GM23338 (cell line): Measurements from ENCODE around the gene SLC37A2. TPM values are rescaled to one million over a fixed set of nuclear protein-coding genes. Genes with fewer than 3 reads are reported as not detected.

Experiments
- ATAC-seq: fragments of 200-7000 bp; cut with Tn5 transposase; 3 replicates; pipeline ENCODE4 v1.9.1; 2020
- DNase-seq: peaks from one replicate; pipeline ENCODE4 v3.0.0-alpha.2; 2015; ENCODE audit warnings: low spot score
- H2AFZ ChIP-seq: fragments of 200-600 bp; sonication (generic); 2 replicates; pipeline ENCODE4 v1.8.0; 2016; ENCODE audit warnings: antibody characterized with exemption, mild to moderate bottlenecking, moderate library complexity
- H3F3A ChIP-seq: fragments of 200-600 bp; sonication (generic); replicated peaks from 2 replicates; pipeline ENCODE4 v1.8.0; 2017; ENCODE audit warnings: antibody characterized with exemption, mixed run types, low read depth
- H3K27ac ChIP-seq: fragments of 200-600 bp; sonication (generic); 2 replicates; pipeline ENCODE4 v1.6.1; 2016; ENCODE audit warnings: low read depth
- H3K27me3 ChIP-seq: fragments of 200-600 bp; sonication (generic); 2 replicates; pipeline ENCODE4 v1.8.0; 2016; ENCODE audit warnings: mild to moderate bottlenecking, mixed run types, moderate library complexity; ENCODE audit not compliant: insufficient read depth
- H3K36me3 ChIP-seq: fragments of 200-600 bp; sonication (generic); 2 replicates; pipeline ENCODE4 v1.8.0; 2016; ENCODE audit warnings: mild to moderate bottlenecking; ENCODE audit not compliant: insufficient read depth
- H3K4me1 ChIP-seq: fragments of 200-600 bp; sonication (generic); 2 replicates; pipeline ENCODE4 v1.8.0; 2016; ENCODE audit warnings: mild to moderate bottlenecking, moderate library complexity; ENCODE audit not compliant: insufficient read depth
- H3K4me2 ChIP-seq: fragments of 200-600 bp; sonication (generic); 2 replicates; pipeline ENCODE4 v1.7.1; 2017; ENCODE audit warnings: mixed run types
- H3K4me3 ChIP-seq: fragments of 200-600 bp; sonication (generic); 2 replicates; pipeline ENCODE4 v1.6.1; 2016; ENCODE audit warnings: mixed run types
- H3K79me2 ChIP-seq: fragments of 200-600 bp; sonication (generic); replicated peaks from 2 replicates; pipeline ENCODE4 v1.8.0; 2017; ENCODE audit warnings: mild to moderate bottlenecking; ENCODE audit not compliant: insufficient read depth
- H3K9me2 ChIP-seq: fragments of 200-600 bp; sonication (generic); 2 replicates; pipeline ENCODE4 v1.8.0; 2017; ENCODE audit not compliant: insufficient read depth
- H4K20me1 ChIP-seq: fragments of 200-600 bp; sonication (generic); replicated peaks from 2 replicates; pipeline ENCODE4 v1.8.0; 2017; ENCODE audit warnings: mild to moderate bottlenecking; ENCODE audit not compliant: insufficient read depth
- H3K27ac Mint-ChIP-seq: 2 replicates; pipeline ENCODE4 v1.8.0; 2020; ENCODE audit warnings: inconsistent platforms, mild to moderate bottlenecking, moderate library complexity, mixed read lengths
- H3K27me3 Mint-ChIP-seq: 3 replicates; pipeline ENCODE4 v1.8.0; 2022; ENCODE audit warnings: low read depth, mild to moderate bottlenecking, moderate library complexity, mixed read lengths, inconsistent platforms; ENCODE audit not compliant: insufficient read depth, poor library complexity
- H3K36me3 Mint-ChIP-seq: 3 replicates; pipeline ENCODE4 v1.8.0; 2021; ENCODE audit warnings: low read depth, mild to moderate bottlenecking, inconsistent platforms, moderate library complexity, mixed read lengths
- H3K4me1 Mint-ChIP-seq: 3 replicates; pipeline ENCODE4 v1.8.0; 2020; ENCODE audit warnings: mild to moderate bottlenecking, inconsistent platforms, mixed read lengths
- H3K4me3 Mint-ChIP-seq: 3 replicates; pipeline ENCODE4 v1.8.0; 2021; ENCODE audit warnings: moderate library complexity, mild to moderate bottlenecking, inconsistent platforms, mixed read lengths
- H3K9me3 Mint-ChIP-seq: 3 replicates; pipeline ENCODE4 v1.8.0; 2020; ENCODE audit warnings: moderate library complexity, mild to moderate bottlenecking, inconsistent platforms, mixed read lengths
- CREB1 ChIP-seq: fragments of 250-450 bp; sonication (Bioruptor Pico); IDR thresholded peaks from 2 replicates; pipeline ENCODE4 v1.5.0; 2020; ENCODE audit warnings: low read depth, mild to moderate bottlenecking, moderate library complexity
- CTCF ChIP-seq, 2 experiments: fragments of 200-600 bp in 1 of 2; sonication (generic) in 1 of 2; conservative IDR thresholded peaks; 2 replicates each; pipeline versions ENCODE4 v1.5.1 to v1.6.1; 2016 to 2017; ENCODE audit warnings: antibody characterized with exemption in 2 of 2, low read depth in 2 of 2, mild to moderate bottlenecking in 2 of 2, moderate library complexity in 1 of 2
- ETS1 ChIP-seq: IDR thresholded peaks from 2 replicates; pipeline ENCODE4 v1.6.1; 2016; ENCODE audit warnings: antibody characterized with exemption
- EZH2phosphoT487 ChIP-seq: fragments of 200-600 bp; sonication (generic); IDR thresholded peaks from one replicate; pipeline ENCODE4 v1.8.1; 2018; ENCODE audit warnings: antibody characterized with exemption; ENCODE audit not compliant: unreplicated experiment
- JUNB ChIP-seq: IDR thresholded peaks from one replicate; pipeline ENCODE4 v1.6.1; 2016; ENCODE audit warnings: antibody characterized with exemption; ENCODE audit not compliant: unreplicated experiment
- ZNF331 ChIP-seq: fragments of 250-450 bp; sonication (Bioruptor Pico); IDR thresholded peaks from 2 replicates; pipeline ENCODE4 v1.5.0; 2020; ENCODE audit warnings: low read depth, mild to moderate bottlenecking, moderate library complexity
- ZNF462 ChIP-seq: fragments of 250-450 bp; sonication (Bioruptor Pico); IDR thresholded peaks from 2 replicates; pipeline ENCODE4 v1.5.0; 2020; ENCODE audit warnings: mild to moderate bottlenecking, moderate library complexity
- polyA plus RNA-seq: library from polyadenylated mRNA; unstranded; fragments of >200 nt; fragmentation: Nextera tagmentation; extraction: Ambion mirVana; gene quantifications from 2 replicates; pipeline ENCODE4 v1.2.1, GENCODE V29; 2016
- total RNA-seq: library from RNA; depleted of rRNA; stranded (reverse); fragments of >200 nt; shearing (Covaris generic); gene quantifications from 2 replicates; pipeline ENCODE4 v1.2.3, GENCODE V29; 2014
- TF ChIP-seq, protein P1 (sequence below): IDR thresholded peaks from one replicate; pipeline ENCODE4 v1.6.1; 2018; ENCODE audit warnings: antibody characterized with exemption; ENCODE audit not compliant: unreplicated experiment

SLC37A2 gene
- total and polyA plus RNA-seq, 2 experiments from 2014 or later = 0.40 to 1.6 TPM

- TF ChIP-seq JUNB (no peak), EZH2phosphoT487 (no peak), CTCF (conservative IDR thresholded peaks at IDR 0.05; ENCODE audit: low read depth in 2 of 2) (no peak), ZNF462 (CRISPR knock-in tag) (no peak)
Observed at GRCh38 chr11:125036933-125037332, 26.2 kb upstream of the SLC37A2 start (continued).

DNA sequence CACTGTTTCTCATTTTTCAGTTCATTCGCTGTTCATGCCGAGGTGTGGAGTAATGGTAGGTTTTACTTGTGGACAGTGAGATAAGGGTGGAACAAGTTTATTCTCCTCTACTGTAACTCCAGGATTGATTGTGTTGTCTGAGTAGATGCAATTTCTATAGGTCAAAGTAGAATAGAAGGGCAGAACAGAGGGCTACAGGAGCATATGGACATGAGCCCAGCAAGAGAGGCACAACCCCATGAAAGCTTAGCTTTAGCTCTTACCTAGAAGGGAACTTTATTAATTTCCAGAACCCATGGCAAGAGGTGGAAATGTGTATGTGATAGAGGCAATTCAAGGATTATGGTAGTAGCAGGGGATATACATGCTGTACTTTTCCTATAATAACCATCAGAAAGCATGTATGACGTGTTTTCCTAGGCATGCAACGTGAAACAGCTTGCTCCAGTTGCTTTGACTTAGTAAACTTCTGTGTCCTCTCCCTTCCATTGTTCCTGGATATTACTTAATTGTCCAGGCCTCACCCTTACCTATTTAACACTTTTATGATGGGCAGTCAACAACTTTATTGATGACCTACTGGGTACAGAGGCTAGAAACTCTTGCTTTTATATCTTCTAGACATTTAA is 13.8 kb upstream of the SLC37A2 start:
- Histone ChIP-seq H3K4me1 (no peaks in the 10 kb centered on the region), H3K4me3 (no peak overlapping the region), H3K4me2 (no peak overlapping the region), H3K36me3 (no peaks in the 10 kb centered on the region), H3K27me3 (no peaks in the 10 kb centered on the region; the same call in 1 of the 2 replicates), H3K27ac (no peak overlapping the region), H3F3A (no peaks in the 10 kb centered on the region), H3K9me2 (no peaks in the 10 kb centered on the region), H2AFZ (no peak overlapping the region), H4K20me1 (no peaks in the 10 kb centered on the region), H3K79me2 (no peaks in the 10 kb centered on the region)
- no peak overlapping the region for H3K4me3 Mint-ChIP-seq
- no peaks in the 10 kb centered on the region for H3K27me3 Mint-ChIP-seq
- H3K9me3 Mint-ChIP-seq = peaks cover 6% of the 10 kb centered on the region; the same call in 2 of the 3 replicates
- H3K27ac Mint-ChIP-seq = no peak overlapping the region
- no peaks in the 10 kb centered on the region for H3K4me1 Mint-ChIP-seq
- DNase-seq (no peak), ATAC-seq (no peak)
- peaks cover 4% of the 10 kb centered on the region; the same call in 2 of the 3 replicates for H3K36me3 Mint-ChIP-seq
- TF ChIP-seq ETS1 (no peak), JUNB (no peak), CREB1 (CRISPR knock-in tag) (no peak), CTCF (conservative IDR thresholded peaks at IDR 0.05; ENCODE audit: low read depth in 2 of 2) (no peak), ZNF331 (CRISPR knock-in tag) (no peak)
- TF ChIP-seq, protein P1, sequence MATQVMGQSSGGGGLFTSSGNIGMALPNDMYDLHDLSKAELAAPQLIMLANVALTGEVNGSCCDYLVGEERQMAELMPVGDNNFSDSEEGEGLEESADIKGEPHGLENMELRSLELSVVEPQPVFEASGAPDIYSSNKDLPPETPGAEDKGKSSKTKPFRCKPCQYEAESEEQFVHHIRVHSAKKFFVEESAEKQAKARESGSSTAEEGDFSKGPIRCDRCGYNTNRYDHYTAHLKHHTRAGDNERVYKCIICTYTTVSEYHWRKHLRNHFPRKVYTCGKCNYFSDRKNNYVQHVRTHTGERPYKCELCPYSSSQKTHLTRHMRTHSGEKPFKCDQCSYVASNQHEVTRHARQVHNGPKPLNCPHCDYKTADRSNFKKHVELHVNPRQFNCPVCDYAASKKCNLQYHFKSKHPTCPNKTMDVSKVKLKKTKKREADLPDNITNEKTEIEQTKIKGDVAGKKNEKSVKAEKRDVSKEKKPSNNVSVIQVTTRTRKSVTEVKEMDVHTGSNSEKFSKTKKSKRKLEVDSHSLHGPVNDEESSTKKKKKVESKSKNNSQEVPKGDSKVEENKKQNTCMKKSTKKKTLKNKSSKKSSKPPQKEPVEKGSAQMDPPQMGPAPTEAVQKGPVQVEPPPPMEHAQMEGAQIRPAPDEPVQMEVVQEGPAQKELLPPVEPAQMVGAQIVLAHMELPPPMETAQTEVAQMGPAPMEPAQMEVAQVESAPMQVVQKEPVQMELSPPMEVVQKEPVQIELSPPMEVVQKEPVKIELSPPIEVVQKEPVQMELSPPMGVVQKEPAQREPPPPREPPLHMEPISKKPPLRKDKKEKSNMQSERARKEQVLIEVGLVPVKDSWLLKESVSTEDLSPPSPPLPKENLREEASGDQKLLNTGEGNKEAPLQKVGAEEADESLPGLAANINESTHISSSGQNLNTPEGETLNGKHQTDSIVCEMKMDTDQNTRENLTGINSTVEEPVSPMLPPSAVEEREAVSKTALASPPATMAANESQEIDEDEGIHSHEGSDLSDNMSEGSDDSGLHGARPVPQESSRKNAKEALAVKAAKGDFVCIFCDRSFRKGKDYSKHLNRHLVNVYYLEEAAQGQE = no peak
